Left lung (tissue), 14 donors: ENCODE measurements around the gene CALCOCO2. TPM values are rescaled to one million over a fixed set of nuclear protein-coding genes. Genes with fewer than 3 reads are reported as not detected.

Experiments used
- ATAC-seq: fragments of 200-7000 bp; cut with Tn5 transposase; one replicate; pipeline ENCODE4 v1.9.1; 2020; ENCODE audit warnings: moderate library complexity
- DNase-seq, 4 donors: peaks; one replicate each; pipeline ENCODE4 v3.0.0-alpha.2; 2013 to 2020
- H3K27ac ChIP-seq, 2 donors: fragments of 200-600 bp; sonication (generic) in 1 of 2; one replicate each; pipeline versions ENCODE4 v1.5.0 to v1.8.0; 2020 to 2021
- H3K27me3 ChIP-seq, 2 donors: fragments of 200-600 bp; sonication (generic) in 1 of 2; one replicate each; pipeline versions ENCODE4 v1.5.0 to v1.8.0; 2020 to 2021
- H3K36me3 ChIP-seq, 2 donors: fragments of 200-600 bp; sonication (generic) in 1 of 2; one replicate each; pipeline versions ENCODE4 v1.5.0 to v1.8.0; 2020 to 2021
- H3K4me1 ChIP-seq, 2 donors: fragments of 200-600 bp; one replicate each; pipeline ENCODE4 v1.8.0; 2021
- H3K4me3 ChIP-seq, 2 donors: fragments of 200-600 bp; sonication (generic) in 1 of 2; one replicate each; pipeline versions ENCODE4 v1.5.0 to v1.8.0; 2020 to 2021; ENCODE audit warnings: mild to moderate bottlenecking in 1 of 2
- H3K9me3 ChIP-seq, 2 donors: fragments of 200-600 bp; sonication (generic) in 1 of 2; one replicate each; pipeline versions ENCODE4 v1.5.0 to v1.8.0; 2020 to 2021
- CTCF ChIP-seq, 2 donors: fragments of 200-600 bp; sonication (generic) in 1 of 2; IDR thresholded peaks; one replicate each; pipeline versions ENCODE4 v1.5.0 to v1.8.0; 2021; ENCODE audit warnings: antibody characterized with exemption in 2 of 2
- intact Hi-C, 2 donors: fragments of 100-400 bp; cut with DNase I; formaldehyde crosslinking; loops; one replicate each; pipeline versions ENCODE4 v1.11.2 to v1.14.2; 2022
- long read RNA-seq, 12 donors: library from polyadenylated mRNA in 2 of 12; unstranded in 2 of 12; transcript quantifications; one replicate each; pipeline ENCODE4 v2.0.0 and lab custom pipeline, GENCODE V29; 2019 to 2026
- polyA plus RNA-seq, 6 donors: library from polyadenylated mRNA; unstranded; fragments of 120-200 nt; gene quantifications; one replicate each; pipeline ENCODE4 v1.2.1, GENCODE V29; 2013; ENCODE audit not compliant: insufficient read length in 6 of 6
- total RNA-seq, 2 donors: library from RNA; stranded (reverse); fragmentation: NEBNext Ultra II Directional; extraction: Animal tissue kit (Norgen Biotek cat#: 25700); gene quantifications; one replicate each; pipeline ENCODE4 v1.2.1, GENCODE V29; 2021
- donor health status: DM: no; HTN: yes; CAD: no.
- donor health status: DM: no; HTN: no; CAD: no.

The CALCOCO2 gene
- 100 to 1,000 TPM; 116 to 128 TPM for total RNA-seq
- 100 to 1,000 TPM; 105 to 132 (median 114) TPM for polyA plus RNA-seq
- long read RNA-seq, donor 1, transcript CALCOCO2-206 (3 exons, 750 nt) = minor isoform, 7 of 46 reads
- long read RNA-seq, donor 1, transcript CALCOCO2-217 (2 exons, 1,009 nt) = minor isoform, 5 of 46 reads
- long read RNA-seq, donor 1, transcript CALCOCO2-201 (13 exons, 3,682 nt) = major isoform, 10 of 46 reads
- long read RNA-seq, donor 1, partial matches to known transcripts = 21 of 46 reads
- long read RNA-seq, donor 1, other reads (novel, unspliced or antisense) = 0 of 46 reads
- long read RNA-seq, donor 2, transcript CALCOCO2-201 (13 exons, 3,682 nt) = major isoform, 9 of 29 reads
- long read RNA-seq, donor 2, partial matches to known transcripts = 15 of 29 reads
- long read RNA-seq, donor 2, other reads (novel, unspliced or antisense) = 0 of 29 reads
- long read RNA-seq, donor 3, transcript CALCOCO2-201 (13 exons, 3,682 nt) = major isoform, 13 of 14 reads
- long read RNA-seq, donor 3, partial matches to known transcripts = 0 of 14 reads
- long read RNA-seq, donor 3, other reads (novel, unspliced or antisense) = 0 of 14 reads
- long read RNA-seq, donor 4, transcript CALCOCO2-201 (13 exons, 3,682 nt) = major isoform, 14 of 39 reads
- long read RNA-seq, donor 4, partial matches to known transcripts = 18 of 39 reads
- long read RNA-seq, donor 4, other reads (novel, unspliced or antisense) = 6 of 39 reads
- long read RNA-seq, donor 5, transcript CALCOCO2-201 (13 exons, 3,682 nt) = major isoform, 14 of 21 reads
- long read RNA-seq, donor 5, partial matches to known transcripts = 0 of 21 reads
- long read RNA-seq, donor 5, other reads (novel, unspliced or antisense) = 0 of 21 reads
- long read RNA-seq, donor 6, transcript CALCOCO2-201 (13 exons, 3,682 nt) = major isoform, 9 of 17 reads
- long read RNA-seq, donor 6, partial matches to known transcripts = 6 of 17 reads
- long read RNA-seq, donor 6, other reads (novel, unspliced or antisense) = 0 of 17 reads
- long read RNA-seq, donor 7, transcript CALCOCO2-201 (13 exons, 3,682 nt) = major isoform, 6 of 7 reads
- long read RNA-seq, donor 7, partial matches to known transcripts = 0 of 7 reads
- long read RNA-seq, donor 7, other reads (novel, unspliced or antisense) = 0 of 7 reads
- long read RNA-seq, donor 8, transcript CALCOCO2-201 (13 exons, 3,682 nt) = major isoform, 7 of 16 reads
- long read RNA-seq, donor 8, partial matches to known transcripts = 5 of 16 reads
- long read RNA-seq, donor 8, other reads (novel, unspliced or antisense) = 0 of 16 reads
- long read RNA-seq, donor 9 = 0 reads
- long read RNA-seq, donor 10, transcript CALCOCO2-201 (13 exons, 3,682 nt) = major isoform, 23 of 32 reads
- long read RNA-seq, donor 10, partial matches to known transcripts = 5 of 32 reads
- long read RNA-seq, donor 10, other reads (novel, unspliced or antisense) = 4 of 32 reads
- long read RNA-seq, donor 11 = 0 reads
- long read RNA-seq, donor 12, transcript CALCOCO2-201 (13 exons, 3,682 nt) = major isoform, 7 of 9 reads
- long read RNA-seq, donor 12, partial matches to known transcripts = 0 of 9 reads
- long read RNA-seq, donor 12, other reads (novel, unspliced or antisense) = 0 of 9 reads

- Histone ChIP-seq H3K4me1 (peaks cover 12 to 52% of the 10 kb centered on the region in 2 donors), H3K9me3 (no peaks in the 10 kb centered on the region), H3K27me3 (no peaks in the 10 kb centered on the region), H3K4me3 (peak within 1 kb of the TSS; percentile 80 to 91), H3K27ac (peak within 1 kb of the TSS; percentile 96 to 97), H3K36me3 (no peaks in the 10 kb centered on the region)
- DNase-seq (peak; percentile 86 to 99 (median 96)), ATAC-seq (peak; percentile 100)
- no peak for TF ChIP-seq CTCF (IDR thresholded peaks at IDR 0.05)
- intact Hi-C loops = no loop called here
Measured at GRCh38 chr17:48830840-48831548, at the start of gene CALCOCO2. Gene CALCOCO2 (plus strand): TSS chr17:48831035. CDS start chr17:48841708, 10,673 bp downstream.

- Histone ChIP-seq H3K36me3 (no peaks in the 10 kb centered on the region), H3K27ac (no peak overlapping the region), H3K4me3 (no peak overlapping the region), H3K4me1 (no peaks in the 10 kb centered on the region), H3K9me3 (no peaks in the 10 kb centered on the region), H3K27me3 (peaks cover 0 to 42% of the 10 kb centered on the region in 2 donors)
- DNase-seq (no peak), ATAC-seq (no peak)
- TF ChIP-seq CTCF (IDR thresholded peaks at IDR 0.05) = no peak
- intact Hi-C loops = no loop called here
Measured at GRCh38 chr17:48787828-48788227, 43.0 kb upstream of the CALCOCO2 start.

GRCh38 chr17:48790607-48791127 is 40.2 kb upstream of the CALCOCO2 start:
- intact Hi-C loops = loop anchor here in 1 of 2 donors (10.0 kb wide), 1 partner anchor 66 kb away; the partner anchor contains the start of genes HOXB13, PRAC1 and PRAC2

More at GRCh38 chr17:48790607-48791127, 40.2 kb upstream of the CALCOCO2 start:
- Histone ChIP-seq H3K4me1 (no peaks in the 10 kb centered on the region), H3K36me3 (no peaks in the 10 kb centered on the region), H3K27ac (no peak overlapping the region), H3K4me3 (no peak overlapping the region), H3K27me3 (peaks cover 0 to 37% of the 10 kb centered on the region in 2 donors), H3K9me3 (no peaks in the 10 kb centered on the region)
- ATAC-seq = no peak
- TF ChIP-seq CTCF (IDR thresholded peaks at IDR 0.05) = no peak
- DNase-seq = no peak
